Urinary bladder (tissue), 4 donors: ENCODE results near the gene RAB21. TPM values are rescaled to one million over a fixed set of nuclear protein-coding genes. Genes with fewer than 3 reads are reported as not detected.

ENCODE experiments used
- DNase-seq: peaks from one replicate; pipeline ENCODE4 v3.0.0-alpha.2; 2015; ENCODE audit errors: extremely low spot score
- H3K27ac ChIP-seq: one replicate; pipeline ENCODE4 v1.5.1; 2013; ENCODE audit warnings: low read depth, mild to moderate bottlenecking, moderate library complexity
- H3K36me3 ChIP-seq: one replicate; pipeline ENCODE4 v1.6.1; 2013; ENCODE audit warnings: mild to moderate bottlenecking, moderate library complexity; ENCODE audit not compliant: insufficient read depth
- H3K4me1 ChIP-seq: one replicate; pipeline ENCODE4 v1.6.1; 2013; ENCODE audit warnings: mild to moderate bottlenecking, moderate library complexity; ENCODE audit not compliant: insufficient read depth
- H3K4me3 ChIP-seq: one replicate; pipeline ENCODE4 v1.5.1; 2013; ENCODE audit warnings: low read depth, low read length
- WGBS: extraction: QIAGEN DNeasy Blood & Tissue Kit; methylation state at CpG from one replicate; pipeline ENCODE4 v1.1.7; 2013; 5-methylcytosine and 5-hydroxymethylcytosine counted together
- polyA plus RNA-seq: library from polyadenylated mRNA; stranded (reverse); fragments of 200-250 nt; gene quantifications from one replicate; pipeline ENCODE4 v1.2.3, GENCODE V29; 2013
- total RNA-seq: library from RNA; depleted of rRNA; stranded (reverse); fragments of >200 nt; gene quantifications from one replicate; pipeline ENCODE4 v1.2.3, GENCODE V29; 2014
- donor health status: healthy with polysubstance abuse.
- donor health status: healthy.

RAB21 gene
- total and polyA plus RNA-seq, 2 donors, result 34.7 to 45.0 TPM

DNA sequence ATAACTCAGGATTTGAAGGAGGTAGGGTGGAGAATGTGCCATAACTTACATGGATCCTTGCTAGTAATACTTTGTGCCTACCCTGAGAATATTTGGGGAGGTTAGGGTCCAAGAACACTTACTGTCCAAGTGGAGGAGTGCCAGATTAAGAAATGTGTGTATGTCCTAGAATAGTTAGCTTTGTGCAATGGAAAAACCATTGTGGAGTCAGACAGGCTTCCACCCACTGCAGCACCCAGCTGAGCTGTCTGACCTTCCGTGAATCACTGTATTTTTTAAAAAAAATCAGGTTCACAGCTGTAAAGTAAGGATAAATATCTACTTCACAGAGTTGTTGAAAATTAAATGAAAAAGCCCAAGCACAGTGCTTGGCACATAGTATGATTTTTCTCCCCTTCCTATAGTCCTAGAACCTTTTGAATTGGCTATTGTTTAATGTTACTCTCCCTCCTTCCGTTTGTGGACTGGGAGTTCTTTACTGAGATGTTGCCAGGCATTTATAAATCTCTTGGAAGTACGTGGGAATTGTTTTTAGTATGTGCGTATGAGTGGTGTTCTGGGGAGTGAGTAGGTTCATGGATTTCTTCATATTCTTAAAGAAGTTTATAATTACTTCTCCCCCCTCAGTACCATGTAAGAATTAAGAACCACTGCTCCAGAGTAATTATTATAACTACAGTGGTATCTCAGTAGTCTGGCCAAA, 9.2 kb downstream of the RAB21 start:
- H3K4me3 ChIP-seq, result no peak overlapping the region
- peaks cover 2% of the 10 kb centered on the region for H3K4me1 ChIP-seq
- H3K36me3 ChIP-seq, result no peaks in the 10 kb centered on the region
- WGBS, result 62% methylated on average over 4 of the region's 4 CpGs
- DNase-seq, result no peak
- H3K27ac ChIP-seq, result no peak overlapping the region

DNA sequence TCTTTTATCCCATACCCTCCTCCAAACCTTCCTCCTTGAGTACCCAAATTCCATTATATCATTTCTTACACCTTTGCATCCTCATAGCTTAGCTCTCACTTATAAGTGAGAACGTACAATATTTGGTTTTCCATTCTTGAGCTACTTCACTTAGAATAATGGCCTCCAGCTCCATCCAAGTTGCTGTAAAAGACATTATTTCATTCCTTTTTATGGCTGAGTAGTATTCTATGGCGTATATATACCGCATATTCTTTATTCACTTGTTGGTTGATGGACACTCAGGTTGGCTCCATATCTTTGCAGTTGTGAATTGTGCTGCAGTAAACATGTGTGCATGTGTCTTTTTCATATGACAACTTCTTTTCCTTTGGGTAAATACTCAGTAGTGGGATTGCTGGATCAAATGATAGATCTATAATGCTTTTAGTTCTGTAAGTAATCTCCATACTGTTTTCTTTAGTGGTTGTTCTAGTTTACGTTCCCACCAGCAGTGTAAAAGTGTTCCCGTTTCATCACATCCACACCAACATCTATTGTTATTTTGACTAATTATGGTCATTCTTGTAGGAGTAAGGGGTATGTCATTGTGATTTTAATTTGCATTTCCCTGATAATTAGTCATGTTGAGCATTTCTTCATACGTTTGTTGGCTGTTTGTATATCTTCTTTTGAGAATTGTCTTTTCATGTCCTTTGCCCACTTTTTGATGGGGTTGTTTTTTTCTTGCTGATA, 10.1 kb downstream of the RAB21 start:
- Histone ChIP-seq H3K36me3 (no peaks in the 10 kb centered on the region), H3K4me1 (peaks cover 2% of the 10 kb centered on the region), H3K27ac (no peak overlapping the region), H3K4me3 (no peak overlapping the region)
- no peak for DNase-seq
- 96% methylated on average over 6 of the region's 6 CpGs for WGBS

DNA sequence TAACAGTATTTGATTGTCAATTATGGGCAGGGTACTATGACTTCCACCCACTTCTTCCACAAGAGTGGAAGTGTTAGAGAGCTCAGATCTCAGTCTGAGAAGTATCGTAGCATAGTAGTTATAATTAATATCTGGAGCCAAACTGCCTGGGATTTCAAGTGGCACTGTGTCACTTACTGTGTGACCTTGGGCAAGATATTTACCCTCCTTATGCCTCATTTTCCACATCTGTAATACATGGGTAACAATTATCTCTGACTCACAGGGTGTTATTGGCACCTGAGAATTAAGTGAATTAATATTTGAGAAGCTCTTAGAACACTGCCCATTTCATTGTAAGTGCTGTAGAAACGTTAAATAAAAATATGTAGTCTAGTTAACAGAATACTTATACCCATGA, 11.5 kb downstream of the RAB21 start:
- H3K27ac ChIP-seq, result no peak overlapping the region
- H3K4me1 ChIP-seq, result peaks cover 2% of the 10 kb centered on the region
- H3K36me3 ChIP-seq, result no peaks in the 10 kb centered on the region
- WGBS, result 81% methylated on average over 2 of the region's 2 CpGs
- H3K4me3 ChIP-seq, result no peak overlapping the region
- no peak for DNase-seq

DNA sequence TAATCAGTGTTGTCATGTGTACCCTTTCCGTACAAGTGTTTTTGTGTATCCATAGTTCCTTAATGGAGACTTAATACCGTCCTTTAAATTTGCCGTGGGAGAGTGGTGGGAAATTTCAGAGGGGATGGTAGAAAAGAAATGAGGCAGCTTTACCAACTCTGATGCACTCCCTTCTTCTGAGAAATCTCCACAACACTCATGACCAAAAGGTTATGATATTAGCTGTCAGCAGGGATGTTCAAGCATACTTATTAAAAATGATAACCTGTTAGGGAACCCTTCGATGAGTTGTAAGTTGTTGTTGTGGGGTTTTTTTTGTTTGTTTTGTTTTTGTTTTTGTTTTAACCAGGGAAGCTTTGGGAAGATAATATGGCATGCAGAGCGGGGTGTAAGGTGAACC, 12.5 kb downstream of the RAB21 start:
- WGBS, result 93% methylated on average over 5 of the region's 5 CpGs
- no peaks in the 10 kb centered on the region for H3K36me3 ChIP-seq
- H3K4me1 ChIP-seq, result peaks cover 2% of the 10 kb centered on the region
- no peak for DNase-seq
- H3K4me3 ChIP-seq, result no peak overlapping the region
- H3K27ac ChIP-seq, result no peak overlapping the region

DNA sequence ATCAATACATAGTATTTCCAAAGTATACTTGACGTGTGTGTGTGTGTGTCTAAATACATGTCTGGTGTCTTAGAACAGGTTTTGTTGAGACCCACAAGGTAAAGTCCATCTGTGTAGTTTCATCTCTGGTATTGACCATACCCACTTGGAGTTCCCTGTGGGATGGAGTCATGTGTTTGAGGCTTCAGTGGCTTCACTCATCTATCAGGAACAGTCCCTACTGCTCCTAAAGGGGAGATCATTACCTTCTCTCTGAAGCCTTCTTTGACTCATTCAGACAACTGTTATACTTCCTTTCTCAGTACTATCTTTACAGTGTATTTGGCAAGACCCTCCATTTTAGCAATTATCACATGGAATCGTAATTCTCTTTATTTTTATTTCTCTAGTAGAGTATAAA, 14.2 kb downstream of the RAB21 start:
- no peaks in the 10 kb centered on the region for H3K4me1 ChIP-seq
- H3K36me3 ChIP-seq, result no peaks in the 10 kb centered on the region
- no peak for DNase-seq
- 87% methylated on average over 2 of the region's 2 CpGs for WGBS
- H3K4me3 ChIP-seq, result no peak overlapping the region
- H3K27ac ChIP-seq, result no peak overlapping the region

DNA sequence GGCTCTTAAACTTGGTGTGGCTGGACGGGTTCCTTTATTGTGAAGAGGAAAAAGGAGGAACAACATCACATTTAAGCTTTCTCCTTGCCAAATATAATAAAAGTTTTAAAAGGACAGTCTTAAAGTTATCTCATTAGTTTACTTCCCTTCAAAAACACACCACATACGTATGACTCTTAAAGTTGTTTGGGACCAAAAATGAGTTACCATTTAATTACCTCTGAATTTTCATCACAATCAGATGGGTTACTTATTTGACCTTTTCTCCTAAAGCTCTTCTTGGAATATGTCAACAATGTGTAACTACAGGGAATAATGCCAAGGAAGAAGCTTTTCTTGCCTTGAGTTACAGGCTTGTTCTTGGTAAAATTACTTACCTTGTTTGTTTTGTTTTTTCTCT, 16.4 kb downstream of the RAB21 start:
- no peaks in the 10 kb centered on the region for H3K36me3 ChIP-seq
- H3K4me3 ChIP-seq, result no peak overlapping the region
- WGBS, result 53% methylated on average over 2 of the region's 2 CpGs
- no peak overlapping the region for H3K27ac ChIP-seq
- no peak for DNase-seq
- H3K4me1 ChIP-seq, result no peaks in the 10 kb centered on the region

DNA sequence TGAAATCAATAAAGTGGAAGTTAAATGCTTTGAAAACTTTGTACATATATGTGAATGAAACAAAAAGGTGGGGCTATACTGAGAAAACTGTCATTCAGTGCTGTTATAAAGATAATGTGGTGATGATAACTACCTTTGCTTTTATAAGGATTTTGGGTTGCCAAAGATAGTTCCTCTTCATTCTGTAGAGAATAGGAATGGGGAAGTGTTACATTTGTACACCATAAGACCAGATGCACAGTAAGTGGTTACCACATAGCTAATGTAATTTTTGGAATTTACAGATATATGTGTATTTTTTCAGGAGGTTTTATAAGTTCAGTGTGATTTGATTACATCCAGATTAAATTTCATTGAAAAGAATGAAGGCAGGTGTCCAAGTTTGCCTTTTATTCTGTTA, 18.1 kb downstream of the RAB21 start:
- no peak for DNase-seq
- Histone ChIP-seq H3K4me3 (no peak overlapping the region), H3K36me3 (no peaks in the 10 kb centered on the region), H3K27ac (no peak overlapping the region), H3K4me1 (no peaks in the 10 kb centered on the region)

DNA sequence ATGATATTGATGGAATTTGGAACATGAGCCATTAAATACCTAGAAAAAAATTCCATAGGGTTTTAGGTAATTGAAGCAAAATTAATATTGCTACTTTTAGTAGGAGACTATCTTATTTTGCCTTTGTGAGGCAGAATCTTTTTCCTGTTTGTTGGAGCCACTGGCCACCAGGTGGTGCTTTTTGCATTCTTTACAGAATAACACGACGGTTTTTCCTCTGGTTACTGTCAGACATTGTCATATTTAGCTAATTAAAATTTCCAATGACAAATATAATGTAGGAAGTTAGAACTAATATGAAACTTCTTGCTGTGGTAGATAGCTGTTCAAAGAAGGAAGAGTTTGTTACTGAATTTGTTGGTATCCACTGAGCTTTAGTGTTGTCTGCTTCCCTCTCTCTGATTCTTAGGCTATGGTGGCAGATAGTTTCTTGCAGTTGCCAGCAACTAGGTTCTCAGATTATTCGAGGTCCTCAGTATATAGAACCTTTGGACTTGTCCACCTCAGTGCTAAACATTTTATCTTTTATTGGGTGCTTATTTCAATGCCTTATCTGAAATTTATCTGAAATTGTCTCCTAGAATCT, 25.7 kb downstream of the RAB21 start:
- Histone ChIP-seq H3K36me3 (no peaks in the 10 kb centered on the region), H3K27ac (no peak overlapping the region), H3K4me1 (no peaks in the 10 kb centered on the region), H3K4me3 (no peak overlapping the region)
- no peak for DNase-seq
- WGBS, result 5% methylated on average over 3 of the region's 3 CpGs

DNA sequence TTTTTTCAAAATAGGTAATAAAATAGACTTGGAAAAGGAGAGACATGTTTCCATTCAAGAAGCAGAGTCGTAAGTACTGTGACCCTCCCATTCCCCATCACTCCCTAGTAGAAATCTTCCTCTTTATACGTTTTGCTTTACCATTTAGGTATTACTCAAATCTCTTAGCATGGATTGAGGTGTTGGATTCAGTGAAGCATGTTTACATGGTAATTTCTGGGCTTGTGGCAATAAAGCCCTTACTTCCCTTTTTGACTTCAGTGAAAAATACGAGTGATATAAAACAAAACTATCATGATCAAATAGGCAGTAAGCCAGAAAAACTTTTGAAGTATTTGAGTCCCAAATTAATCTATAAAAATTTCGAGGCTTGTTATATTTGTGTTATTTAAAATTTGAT, 27.4 kb downstream of the RAB21 start:
- Histone ChIP-seq H3K4me1 (no peaks in the 10 kb centered on the region), H3K36me3 (no peaks in the 10 kb centered on the region), H3K4me3 (no peak overlapping the region), H3K27ac (no peak overlapping the region)
- WGBS, result 61% methylated on average over 4 of the region's 4 CpGs
- DNase-seq, result no peak

DNA sequence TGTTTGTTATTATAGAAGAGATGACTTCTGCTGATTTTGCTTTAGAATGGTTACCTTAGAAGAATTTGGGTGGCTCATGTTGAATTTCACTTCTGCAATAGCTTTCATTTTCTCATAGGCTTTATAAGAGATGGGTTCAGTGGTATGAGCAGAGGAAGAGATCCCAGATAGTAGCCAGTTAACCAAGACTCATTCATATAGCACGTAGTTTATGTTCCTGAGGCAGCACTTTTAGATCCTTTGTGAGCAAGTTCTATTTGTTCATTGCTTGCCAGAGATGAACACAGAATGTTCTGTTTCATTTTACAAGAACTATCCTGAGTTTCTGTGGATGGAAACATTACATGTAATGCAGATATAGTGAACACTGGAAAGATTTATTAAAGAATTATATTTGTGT, 32.2 kb downstream of the RAB21 start:
- no peak for DNase-seq
- 84% methylated on average over 1 of the region's 1 CpG for WGBS
- Histone ChIP-seq H3K27ac (no peak overlapping the region), H3K4me1 (no peaks in the 10 kb centered on the region), H3K36me3 (no peaks in the 10 kb centered on the region), H3K4me3 (no peak overlapping the region)

DNA sequence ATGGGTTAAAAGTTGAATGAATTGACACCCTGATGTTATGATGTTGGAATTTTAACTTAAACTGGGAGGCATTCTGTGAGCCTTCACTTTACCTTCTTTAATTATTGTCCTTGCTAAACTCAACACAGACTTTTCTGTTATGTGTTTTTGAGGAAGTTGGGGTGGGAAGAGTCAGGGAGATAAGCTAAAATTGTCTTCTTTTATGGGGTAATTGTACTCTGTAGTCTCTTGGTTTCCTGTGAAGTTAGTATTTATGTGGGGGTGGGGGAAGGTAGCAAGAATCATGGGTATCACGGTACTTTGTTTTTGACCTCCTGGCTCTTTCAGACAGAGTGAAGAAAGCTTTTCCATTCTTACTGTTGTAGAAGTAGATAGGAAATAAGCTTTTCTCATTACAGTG, 32.9 kb downstream of the RAB21 start:
- no peak overlapping the region for H3K4me3 ChIP-seq
- no peak overlapping the region for H3K27ac ChIP-seq
- 67% methylated on average over 1 of the region's 1 CpG for WGBS
- H3K36me3 ChIP-seq, result no peaks in the 10 kb centered on the region
- no peak for DNase-seq
- H3K4me1 ChIP-seq, result no peaks in the 10 kb centered on the region

DNA sequence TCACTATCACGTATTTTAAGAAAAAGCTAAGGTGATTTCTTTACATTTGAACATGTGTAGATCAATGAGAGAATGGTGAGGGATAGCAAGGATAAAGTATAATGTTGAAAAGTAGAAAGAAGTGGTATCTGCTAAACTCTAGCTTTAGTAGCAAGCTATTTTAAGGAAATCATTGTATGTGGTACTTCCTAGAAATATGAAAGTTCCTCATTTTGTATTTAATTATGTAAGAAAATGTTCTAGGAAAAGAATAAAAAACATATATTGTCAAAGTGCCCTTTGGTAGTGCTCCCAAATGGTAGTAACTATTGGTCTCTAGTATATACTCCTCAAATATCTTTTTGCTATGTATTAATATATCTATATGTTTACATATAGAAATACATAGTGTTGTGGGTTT, 35.7 kb downstream of the RAB21 start:
- 0% methylated on average over 1 of the region's 1 CpG for WGBS
- no peaks in the 10 kb centered on the region for H3K4me1 ChIP-seq
- no peak overlapping the region for H3K27ac ChIP-seq
- H3K4me3 ChIP-seq, result no peak overlapping the region
- DNase-seq, result no peak
- no peaks in the 10 kb centered on the region for H3K36me3 ChIP-seq

DNA sequence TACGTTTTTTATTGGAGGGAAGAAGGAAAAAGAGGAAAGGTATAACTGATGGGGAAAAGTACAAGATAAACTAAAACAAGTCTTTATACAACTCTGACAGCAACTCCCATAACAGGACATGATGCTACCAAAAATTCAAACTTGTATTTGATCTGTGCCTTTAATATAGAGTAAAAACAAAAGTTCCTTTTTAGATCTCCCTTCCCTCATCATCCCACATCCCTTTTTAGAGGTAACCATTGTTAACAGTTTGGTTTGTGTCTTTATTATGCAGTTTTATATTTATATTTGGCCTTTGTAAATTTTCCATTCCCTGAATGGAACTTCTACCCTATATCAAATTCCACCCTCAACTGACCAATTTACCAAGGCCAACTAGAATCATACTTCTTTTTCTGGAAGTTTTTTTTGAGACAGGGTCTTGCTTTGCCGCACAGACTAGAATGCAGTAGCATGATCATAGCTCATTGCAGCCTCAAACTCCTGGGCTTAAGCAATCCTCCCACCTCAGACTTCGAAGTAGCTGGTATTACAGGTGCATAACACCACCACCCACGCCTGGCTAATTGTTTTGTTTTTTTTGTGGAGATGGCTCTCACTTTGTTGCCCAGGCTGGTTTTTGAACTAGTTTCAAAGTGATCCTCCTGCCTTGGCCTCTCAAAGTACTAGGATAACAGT, 36.9 kb downstream of the RAB21 start:
- Histone ChIP-seq H3K4me3 (no peak overlapping the region), H3K4me1 (no peaks in the 10 kb centered on the region), H3K27ac (no peak overlapping the region), H3K36me3 (no peaks in the 10 kb centered on the region)
- WGBS, result 79% methylated on average over 4 of the region's 4 CpGs
- DNase-seq, result no peak

DNA sequence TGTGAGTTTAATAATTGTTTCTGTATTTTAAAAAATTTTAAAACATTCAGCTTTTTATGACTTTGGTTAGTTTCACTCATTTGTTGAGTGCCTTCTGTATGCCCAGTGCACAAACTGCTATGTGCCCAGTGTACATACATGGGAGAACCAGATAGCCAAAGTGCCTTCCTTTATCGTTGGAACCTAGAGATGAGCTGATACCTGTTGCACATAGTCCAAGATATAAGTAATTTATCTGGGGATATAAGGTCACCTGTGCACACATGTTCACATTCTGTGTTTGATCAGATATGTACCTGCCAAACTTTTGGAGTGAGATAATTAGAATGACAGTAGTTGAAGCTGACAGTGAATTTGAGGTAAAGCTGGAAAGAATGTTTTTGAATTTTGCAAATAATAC, 37.9 kb downstream of the RAB21 start:
- no peaks in the 10 kb centered on the region for H3K36me3 ChIP-seq
- DNase-seq, result no peak
- H3K4me3 ChIP-seq, result no peak overlapping the region
- H3K27ac ChIP-seq, result no peak overlapping the region
- 89% methylated on average over 1 of the region's 1 CpG for WGBS
- H3K4me1 ChIP-seq, result no peaks in the 10 kb centered on the region
